Fibroblast of the aortic adventitia (primary cell): ENCODE data around the gene IL36RN. TPM values are rescaled to one million over a fixed set of nuclear protein-coding genes. Genes with fewer than 3 reads are reported as not detected.

Source experiments
- DNase-seq: peaks from one replicate; pipeline ENCODE4 v3.0.0-alpha.2; 2010; ENCODE audit warnings: low read depth
- H3K4me3 ChIP-seq: 2 replicates; pipeline ENCODE4 v1.5.1; 2011; ENCODE audit warnings: low read depth, mild to moderate bottlenecking, control low read depth, low read length, moderate library complexity
- CTCF ChIP-seq: IDR thresholded peaks from 2 replicates; pipeline ENCODE4 v1.5.1; 2011; ENCODE audit warnings: mild to moderate bottlenecking, low read length, control low read depth, inconsistent platforms; ENCODE audit not compliant: insufficient read depth
- total RNA-seq: library from RNA; depleted of rRNA; stranded (reverse); fragments of >200 nt; gene quantifications from 2 replicates; pipeline ENCODE4 v1.2.3, GENCODE V29; 2012; ENCODE audit warnings: low replicate concordance

The IL36RN gene
- total RNA-seq, 1 donor, result not detected

DNA sequence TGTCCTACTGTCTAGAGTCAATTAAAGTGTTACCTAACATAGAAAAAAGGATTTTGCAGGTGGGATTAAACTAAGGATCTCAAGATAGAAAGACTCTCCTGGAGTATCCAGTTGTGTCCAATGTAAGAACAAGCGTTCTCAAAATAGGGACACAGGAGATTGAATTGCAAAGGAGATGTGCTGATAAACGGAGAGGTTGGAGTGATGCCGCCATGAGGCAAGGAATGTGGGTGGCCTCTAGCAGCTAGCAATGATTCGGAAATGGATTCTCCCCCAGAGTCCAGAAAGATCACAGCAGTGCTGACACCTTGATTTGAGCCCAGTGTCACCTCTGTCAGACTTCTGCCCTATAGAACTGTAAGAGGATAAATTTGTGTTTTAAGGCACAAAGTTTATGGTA, 44.3 kb downstream of the IL36RN start:
- H3K4me3 ChIP-seq, result no peak overlapping the region
- no peak for TF ChIP-seq CTCF

GRCh38 chr2:113104054-113104611, 45.1 kb downstream of the IL36RN start:
- TF ChIP-seq CTCF, result no peak
- no peak overlapping the region for H3K4me3 ChIP-seq
- peak; percentile 32 for DNase-seq

More for the DNA sequence above, 44.3 kb downstream of the IL36RN start:
- DNase-seq, result no peak

DNA sequence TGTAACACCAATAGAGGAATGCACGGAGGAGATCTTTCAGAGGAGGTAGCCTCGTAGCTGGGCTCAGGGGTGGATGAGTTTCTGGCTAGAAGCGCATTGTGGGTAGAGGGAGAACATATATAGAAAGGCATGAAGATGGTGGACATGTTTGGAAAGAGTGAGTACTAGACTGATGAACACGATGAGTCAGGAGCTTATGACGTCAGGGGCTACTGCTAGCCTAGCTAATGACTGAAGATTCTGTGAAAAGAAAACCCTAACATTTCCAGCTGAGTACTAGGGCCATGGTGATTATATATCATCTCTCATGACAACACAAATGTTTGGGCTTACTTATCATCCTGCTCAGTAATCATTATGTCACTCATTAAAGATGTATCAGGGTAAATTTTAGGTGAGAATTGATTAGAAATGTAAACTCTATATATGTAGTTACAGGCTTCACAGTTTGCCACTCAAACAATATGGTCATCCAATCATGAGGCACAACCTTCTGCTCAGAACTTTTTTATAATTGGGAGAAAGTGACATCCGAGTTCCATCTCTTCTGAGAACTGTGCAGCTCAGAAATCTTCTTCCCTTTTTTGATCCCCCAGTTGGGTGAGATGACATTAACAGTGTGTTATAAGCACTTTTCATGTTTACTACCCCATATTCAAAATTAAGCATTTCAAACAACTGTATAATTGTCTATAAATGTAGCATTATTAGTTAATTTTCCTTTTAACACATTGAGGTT, 46.2 kb downstream of the IL36RN start:
- no peak overlapping the region for H3K4me3 ChIP-seq
- no peak for TF ChIP-seq CTCF
- DNase-seq, result peak; percentile 68

DNA sequence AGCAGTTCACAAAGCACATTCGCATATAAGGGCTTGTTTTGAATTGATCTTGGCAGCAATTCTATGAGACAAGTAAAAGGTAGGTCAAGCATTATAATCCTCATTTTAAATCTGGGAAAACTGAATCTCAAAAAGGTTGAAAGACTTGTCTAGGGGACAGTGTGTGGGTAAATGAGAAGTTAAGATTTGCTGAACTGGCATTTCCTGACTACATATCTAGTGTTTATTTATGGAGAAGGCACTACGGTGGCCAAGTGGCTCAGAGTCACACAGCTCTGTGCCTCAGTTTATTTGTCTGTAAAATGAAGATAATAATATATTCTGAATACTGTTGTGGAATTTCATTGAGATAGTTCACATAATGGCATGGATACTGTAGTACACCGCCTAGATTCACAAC, 52.1 kb downstream of the IL36RN start:
- no peak for TF ChIP-seq CTCF
- DNase-seq, result no peak
- H3K4me3 ChIP-seq, result no peak overlapping the region

- H3K4me3 ChIP-seq, result no peak overlapping the region
- DNase-seq, result no peak
- TF ChIP-seq CTCF, result no peak
These were observed 52.9 kb downstream of the IL36RN start for GRCh38 chr2:113111823-113112287.

DNA sequence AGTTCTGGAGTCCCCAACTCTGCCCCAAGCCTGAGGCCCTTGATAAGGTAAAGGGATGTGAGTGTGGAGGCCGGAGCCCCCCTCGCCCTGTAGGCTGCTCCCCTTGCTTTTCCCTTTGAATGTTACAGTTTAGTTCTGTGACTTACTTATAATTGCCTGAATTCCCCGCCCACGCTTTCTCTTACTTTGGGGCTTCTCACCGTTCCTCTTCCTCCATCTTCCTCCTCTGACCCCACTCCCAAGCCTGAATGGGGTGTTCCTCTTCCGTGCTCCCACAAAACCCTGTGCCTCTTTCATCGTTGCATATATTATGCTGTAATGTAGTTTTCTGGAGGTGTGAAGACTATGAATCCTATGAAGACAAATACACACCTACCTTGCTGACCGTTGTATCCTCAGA, 53.4 kb downstream of the IL36RN start:
- no peak for TF ChIP-seq CTCF

More for the DNA sequence above, 53.4 kb downstream of the IL36RN start:
- no peak overlapping the region for H3K4me3 ChIP-seq
- DNase-seq, result no peak
